ENCODE results near the gene GLIPR1.
"Not testable (repeated sequence)": the region's sequence is repeated elsewhere in the genome, so short reads cannot be mapped to it uniquely, and the experiment has no call there.

Gene GLIPR1

DNA sequence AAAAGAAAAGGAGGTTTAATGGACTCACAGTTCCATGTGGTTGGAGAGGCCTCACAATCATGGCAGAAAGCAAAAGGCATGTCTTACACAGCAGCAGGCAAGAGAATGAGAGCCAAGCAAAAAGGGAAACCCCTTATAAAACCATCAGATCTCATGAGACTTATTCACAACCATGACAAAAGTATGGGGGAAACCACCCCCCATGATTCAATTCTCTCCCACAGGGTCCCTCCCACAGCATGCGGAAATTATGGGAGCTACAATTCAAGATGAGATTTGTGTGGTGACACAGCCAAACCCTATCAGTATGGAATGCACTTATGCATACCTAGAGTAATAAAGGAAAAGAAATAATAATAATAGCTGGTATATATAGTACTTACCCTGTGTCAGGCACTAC, 4.5 kb upstream of the GLIPR1 start:
- no peak for DNase-seq

DNA sequence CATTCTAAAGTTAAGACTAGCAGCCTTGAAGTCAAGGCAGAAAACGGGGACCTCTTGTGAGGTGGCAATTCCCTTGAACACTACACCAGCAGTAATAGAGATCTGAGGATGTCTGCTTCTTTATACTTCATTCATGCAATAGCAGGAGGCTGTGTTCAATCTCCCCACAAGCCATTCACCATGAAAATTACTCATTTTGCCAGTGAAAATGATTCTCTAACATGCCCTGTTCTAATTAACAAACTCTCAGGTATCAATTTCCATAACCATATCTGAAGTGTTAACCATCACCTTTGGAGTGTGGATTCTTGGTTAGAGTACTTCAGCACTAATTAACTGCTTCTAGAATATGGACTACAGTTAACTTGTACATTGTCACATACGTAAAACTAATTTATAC, 3.4 kb upstream of the GLIPR1 start:
- no peak for DNase-seq

DNA sequence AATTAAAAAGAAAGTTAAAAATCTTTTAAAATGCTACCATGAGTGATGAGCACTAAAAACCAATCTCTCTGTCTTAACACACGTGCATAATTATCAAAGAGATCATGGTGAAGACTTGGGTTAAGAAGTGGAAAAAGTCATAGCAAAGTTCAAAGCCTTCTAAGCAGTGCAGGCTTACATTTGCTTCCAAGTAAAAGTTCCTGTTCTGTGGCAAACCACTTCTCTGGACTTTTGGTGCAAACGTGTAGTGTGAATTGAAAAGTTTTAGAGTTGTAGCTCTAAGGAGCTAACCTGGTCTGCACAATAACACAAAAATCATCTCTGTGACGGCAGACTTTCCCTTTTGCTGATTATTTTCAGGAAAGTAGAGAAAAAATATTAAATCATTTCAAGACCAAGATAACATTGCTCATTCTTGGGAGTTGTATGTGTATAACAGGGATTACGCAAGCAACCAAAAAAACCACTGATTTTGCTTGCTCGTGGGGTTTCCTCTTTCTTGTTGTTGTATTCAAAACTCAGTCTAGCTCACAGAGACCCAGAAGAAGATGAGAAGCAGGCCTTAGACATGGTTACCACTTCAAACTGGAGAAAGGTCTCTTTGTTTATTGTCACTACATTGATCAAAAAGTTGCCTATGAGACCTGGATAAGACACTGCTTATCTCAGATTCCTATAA, 2.3 kb upstream of the GLIPR1 start:
- peak; percentile 29 for DNase-seq

DNA sequence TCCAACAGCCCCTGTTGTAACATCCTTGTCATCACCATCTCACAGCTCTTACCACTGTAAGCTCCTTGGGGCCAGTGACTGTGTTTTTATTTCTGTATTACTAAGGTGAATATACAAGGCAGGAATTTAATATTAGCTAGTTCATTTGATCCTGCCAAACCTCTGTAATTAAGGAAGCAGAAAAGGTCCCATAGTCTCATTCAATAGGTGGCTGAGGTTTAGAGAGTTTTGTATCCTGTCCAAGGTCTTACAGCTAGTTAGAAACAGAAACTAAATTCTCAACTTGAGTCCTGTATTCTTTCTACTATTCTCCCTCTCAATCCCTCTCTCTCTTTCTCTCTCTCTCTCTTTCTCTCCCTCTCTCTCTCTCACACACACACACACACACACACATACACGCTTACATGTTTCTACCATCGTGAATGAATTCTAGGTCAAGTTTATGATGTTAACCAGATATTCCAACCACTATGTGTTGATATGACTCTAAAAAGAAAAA, 543 bp upstream of the GLIPR1 start:
- no peak for DNase-seq

DNA sequence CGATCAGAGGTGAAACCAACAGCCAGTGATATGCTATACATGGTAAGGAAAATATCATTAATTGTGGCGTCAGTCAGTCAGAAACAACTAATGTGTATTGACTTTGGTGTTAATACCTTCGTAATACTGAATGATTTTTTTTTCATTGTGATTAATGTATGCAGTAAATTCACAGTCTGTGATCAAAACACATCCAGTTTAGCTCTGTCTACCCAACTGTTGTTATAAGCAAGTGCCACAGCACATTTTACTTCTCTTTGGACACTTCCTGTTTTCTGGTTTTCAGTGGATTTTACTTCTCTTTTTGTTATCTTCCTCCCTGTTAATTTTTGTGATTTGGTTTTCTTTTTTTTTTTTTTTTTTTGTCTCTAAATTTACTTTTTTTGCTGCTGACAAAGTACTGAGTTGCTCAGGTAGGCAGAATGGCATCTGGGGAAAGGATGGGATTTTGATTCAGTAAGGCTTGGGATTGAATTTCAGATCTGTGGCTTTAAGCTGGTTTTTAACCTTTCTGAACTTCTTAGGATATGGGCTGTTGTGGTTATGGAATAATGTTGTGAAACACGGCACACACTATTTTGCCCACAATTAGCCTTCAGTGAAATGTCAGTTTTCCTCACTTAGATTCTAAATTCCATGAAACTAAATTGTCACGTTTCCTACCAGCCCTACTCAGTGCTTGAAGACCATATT, 604 bp downstream of the GLIPR1 start:
- DNase-seq, result no peak

DNA sequence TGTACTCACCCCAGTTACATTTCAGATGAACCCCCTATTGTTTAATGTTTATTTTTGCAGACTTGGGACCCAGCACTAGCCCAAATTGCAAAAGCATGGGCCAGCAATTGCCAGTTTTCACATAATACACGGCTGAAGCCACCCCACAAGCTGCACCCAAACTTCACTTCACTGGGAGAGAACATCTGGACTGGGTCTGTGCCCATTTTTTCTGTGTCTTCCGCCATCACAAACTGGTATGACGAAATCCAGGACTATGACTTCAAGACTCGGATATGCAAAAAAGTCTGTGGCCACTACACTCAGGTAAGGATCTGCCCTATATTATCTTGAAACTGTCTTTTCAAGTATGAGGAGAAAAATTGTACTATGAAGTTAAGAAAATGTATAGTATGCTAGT, 1.2 kb downstream of the GLIPR1 start:
- DNase-seq, result no peak

DNA sequence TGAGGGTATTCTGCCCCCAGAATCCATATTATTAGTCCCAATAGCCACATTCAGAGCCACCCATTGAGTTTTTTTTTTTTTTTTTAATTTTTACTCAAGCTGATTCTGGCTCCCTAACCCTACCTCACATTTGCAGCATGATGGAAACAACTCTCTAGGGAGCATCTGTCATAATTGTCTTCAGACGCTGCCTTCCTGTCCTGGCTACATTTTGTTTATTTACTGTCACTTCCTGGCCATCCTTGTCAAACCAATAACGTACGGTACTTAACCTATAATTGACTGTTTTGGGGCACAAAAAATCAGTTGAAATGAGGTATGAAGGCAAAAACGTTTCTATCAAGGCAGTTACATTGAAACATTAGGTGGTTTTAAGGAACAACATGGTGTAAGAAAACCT, 2.1 kb downstream of the GLIPR1 start:
- DNase-seq, result no peak

DNA sequence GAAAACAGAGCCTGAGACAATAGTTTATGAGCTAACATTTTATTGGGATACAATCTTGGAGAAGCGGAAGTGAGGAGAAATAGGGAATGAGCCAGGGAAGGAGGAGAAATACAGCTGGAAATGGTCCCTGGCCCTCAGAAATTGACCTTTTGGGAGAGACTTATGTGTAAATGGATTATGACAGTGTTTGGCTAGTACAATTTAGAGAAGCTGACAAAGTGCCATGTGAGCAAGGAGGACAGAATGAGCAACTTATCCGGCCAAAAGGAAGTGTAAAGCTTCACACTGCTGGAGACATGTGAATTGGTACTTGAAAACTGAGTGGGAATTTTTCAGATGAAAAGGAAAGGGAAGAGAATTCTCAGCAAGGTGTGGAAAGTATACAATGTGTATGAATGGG, 2.9 kb downstream of the GLIPR1 start:
- no peak for DNase-seq

DNA sequence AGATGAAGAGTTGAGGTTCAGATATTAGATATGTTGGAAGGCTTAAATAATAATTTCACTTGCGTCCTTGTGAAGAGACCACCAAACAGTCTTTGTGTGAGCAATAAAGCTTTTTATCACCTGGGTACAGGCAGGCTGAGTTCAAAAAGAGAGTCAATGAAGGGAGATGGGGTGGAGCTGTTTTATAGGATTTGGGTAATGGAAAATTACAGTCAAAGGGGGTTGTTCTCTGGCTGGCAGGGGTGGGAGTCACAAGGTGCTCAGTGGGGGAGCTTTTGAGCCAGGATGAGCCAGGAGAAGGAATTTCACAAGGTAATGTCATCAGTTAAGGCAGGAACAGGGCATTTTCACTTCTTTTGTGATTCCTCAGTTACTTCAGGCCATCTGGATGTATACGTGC, 3.9 kb downstream of the GLIPR1 start:
- DNase-seq, result not testable (repeated sequence)

DNA sequence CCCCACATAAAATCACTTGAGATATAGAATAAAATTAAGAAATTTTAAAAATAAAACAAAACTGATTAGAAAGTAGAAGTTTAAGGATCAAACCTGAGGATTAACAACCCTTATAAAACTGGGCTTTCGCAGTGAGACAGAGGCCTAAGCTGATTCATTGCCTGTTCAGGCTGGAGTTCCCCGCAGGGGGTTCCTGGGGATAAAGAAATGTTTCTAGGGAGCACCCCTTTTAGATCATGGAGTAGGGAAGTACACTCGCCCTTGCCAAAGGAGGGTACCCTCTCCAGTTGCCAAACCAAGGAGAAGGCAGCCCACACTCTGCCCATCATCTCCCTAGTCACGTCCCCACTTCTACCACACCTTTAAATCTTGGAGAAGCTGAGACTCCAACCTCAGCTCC, 6.8 kb downstream of the GLIPR1 start:
- DNase-seq, result no peak

DNA sequence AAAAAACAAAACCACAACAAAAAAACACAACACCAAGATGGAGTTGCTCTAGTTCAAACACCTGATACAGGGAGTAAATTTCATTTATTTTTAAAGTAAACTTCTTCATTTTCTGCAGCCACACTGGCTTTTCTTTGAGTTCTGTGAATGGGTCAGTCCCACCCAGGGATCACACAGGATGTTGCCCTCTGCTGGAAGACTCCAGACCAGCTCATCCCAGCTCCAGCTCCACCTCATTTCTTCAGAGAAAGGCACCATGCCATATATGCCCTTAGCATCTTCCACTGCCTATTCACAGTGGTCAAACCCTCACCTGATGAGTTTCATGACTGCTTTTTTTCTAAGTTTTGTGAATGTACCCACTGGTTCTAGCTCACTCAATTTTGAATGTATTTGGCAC, 8.0 kb downstream of the GLIPR1 start:
- no peak for DNase-seq

DNA sequence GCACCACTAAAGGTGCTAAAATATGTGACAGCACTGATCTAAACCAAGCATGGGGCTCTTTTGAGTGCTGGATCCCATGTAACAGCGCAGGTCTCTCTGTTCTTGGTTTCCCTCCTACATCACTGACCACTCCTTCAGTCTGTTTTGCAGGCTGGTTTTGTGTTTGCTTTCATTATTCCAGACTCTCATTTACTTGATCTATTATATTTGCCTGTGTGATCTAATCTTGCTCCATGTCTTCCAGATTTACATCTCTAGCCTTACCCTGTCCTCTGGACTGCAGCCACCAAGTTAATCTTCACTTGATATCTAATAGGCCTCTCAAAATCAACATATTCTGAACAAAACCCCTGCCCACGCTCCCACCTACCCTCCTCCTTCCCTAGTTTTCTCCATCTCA, 8.6 kb downstream of the GLIPR1 start:
- no peak for DNase-seq

DNA sequence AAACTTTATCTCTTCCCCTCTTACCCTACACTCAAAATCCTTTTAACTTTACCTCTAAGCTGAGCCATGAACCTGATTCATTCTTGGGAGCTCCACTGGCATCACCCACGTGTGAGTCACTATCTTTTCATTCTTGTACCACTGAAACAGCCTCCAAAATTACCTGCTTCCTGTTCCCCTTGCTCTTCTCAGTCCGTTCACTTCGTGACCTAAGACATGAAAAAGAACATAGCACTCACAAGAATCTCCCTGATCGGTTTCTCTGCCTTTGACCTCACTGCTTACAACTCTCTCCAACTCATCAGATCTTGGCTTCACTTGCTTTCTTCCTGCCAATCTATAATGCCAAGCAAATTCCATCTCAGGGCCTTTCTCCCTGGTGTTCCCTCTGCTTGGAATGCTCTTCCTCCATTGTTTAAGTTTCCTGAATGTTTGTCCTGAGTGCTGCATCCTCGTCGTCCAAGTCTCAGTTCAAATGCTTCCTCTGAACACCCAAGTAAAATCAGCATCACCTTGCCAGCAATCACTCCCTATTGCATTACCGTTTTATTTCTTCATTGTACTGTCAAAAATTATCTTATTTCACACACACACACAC, 9.2 kb downstream of the GLIPR1 start:
- no peak for DNase-seq

DNA sequence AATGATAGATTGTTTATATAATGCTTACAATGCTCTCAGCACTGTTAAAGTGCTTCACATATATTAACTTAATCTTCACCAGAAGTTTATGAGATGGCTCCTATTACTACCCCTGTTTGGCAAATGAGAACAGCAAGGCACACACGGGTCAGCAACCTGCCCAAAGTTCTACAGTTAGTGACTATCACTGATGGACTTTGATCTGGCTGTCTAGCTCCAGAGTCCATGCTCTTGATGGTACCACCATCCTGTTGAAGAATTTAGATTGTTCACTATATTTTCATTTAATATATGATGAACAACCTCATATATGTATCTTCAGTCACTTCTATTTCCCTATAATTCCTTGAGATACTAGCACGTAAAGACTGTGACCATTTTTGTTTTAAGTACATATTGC, 10.6 kb downstream of the GLIPR1 start:
- no peak for DNase-seq

DNA sequence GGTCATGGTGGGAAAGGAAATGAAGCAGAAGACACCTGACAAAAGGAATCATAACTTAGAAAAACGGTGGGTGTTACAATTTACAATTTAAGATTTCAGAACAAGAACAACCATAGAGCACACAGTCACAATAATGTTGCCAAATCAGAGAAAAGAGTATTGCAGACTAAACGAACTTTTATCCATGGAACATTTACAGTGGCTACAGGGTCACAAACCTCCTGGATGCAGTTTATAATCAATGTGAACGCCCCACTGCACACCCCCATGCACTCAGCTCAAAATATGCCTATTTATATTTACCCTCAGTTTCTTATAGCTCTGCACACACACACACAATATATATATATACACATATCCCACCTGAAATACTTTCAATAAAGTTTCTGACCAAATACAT, 22.9 kb downstream of the GLIPR1 start:
- no peak for DNase-seq

DNA sequence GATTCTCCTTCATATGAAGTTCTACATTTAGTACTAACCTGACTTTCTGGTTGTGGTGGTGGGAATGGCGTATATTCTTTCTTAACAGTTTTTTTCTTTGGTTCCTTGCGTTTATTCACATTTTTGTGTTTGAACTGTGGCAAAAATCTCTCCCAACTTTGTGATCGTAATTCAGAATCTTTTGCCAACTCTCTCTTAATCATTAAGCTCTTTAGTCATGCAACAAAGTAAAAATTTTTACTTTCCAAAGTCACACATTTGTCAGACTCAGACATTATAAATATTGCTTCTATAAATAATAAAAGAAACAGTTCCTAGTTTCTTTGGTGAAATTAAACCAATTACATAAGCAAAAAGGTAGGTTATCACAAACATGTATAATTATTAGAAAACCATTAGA, 23.3 kb downstream of the GLIPR1 start:
- DNase-seq, result no peak

DNA sequence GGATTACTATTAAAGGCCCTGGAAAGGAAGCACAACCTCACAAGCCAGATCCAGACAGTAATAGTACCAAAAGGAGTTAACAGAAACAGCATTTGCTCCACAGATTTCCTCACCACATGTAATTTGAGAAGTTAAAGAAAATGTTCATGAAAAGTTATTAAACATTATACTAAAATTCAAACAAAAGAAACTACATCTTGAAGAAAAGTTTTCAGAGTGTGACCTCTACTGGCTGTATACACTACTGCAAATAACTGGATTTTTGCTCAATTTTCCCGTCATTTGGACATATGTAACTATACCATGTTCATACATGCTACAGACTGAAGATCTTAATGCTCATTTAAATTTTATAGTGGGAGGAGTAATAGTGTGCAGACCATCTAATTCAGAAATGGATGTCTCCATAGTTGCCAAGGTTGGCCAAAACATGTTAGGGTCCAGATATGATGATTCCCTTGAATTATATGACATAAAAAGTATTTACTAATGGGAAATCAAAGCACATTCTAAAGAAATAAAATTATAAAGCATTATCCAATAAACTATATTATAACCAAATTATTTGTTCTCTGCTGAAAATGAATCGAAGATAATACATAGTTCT, 25.3 kb downstream of the GLIPR1 start:
- DNase-seq, result peak; percentile 19

DNA sequence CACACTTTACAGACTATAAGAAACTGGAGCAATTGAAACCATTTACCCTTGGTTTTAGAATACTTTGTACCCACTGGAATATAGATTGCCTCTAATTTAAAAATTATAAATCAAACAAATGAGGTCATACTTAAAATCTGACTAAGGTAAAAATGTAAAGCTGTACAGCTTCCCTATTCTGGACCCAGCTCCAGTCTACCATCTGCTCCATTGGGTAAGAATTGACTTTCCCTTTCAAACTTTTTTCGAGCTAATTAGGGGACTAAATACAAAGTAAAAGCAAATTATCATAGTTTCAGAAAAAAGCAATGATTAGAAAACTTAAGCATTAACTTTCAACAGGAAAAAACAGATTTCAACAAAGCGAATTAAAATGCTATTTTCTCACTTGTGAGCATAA, 26.5 kb downstream of the GLIPR1 start:
- DNase-seq, result no peak

DNA sequence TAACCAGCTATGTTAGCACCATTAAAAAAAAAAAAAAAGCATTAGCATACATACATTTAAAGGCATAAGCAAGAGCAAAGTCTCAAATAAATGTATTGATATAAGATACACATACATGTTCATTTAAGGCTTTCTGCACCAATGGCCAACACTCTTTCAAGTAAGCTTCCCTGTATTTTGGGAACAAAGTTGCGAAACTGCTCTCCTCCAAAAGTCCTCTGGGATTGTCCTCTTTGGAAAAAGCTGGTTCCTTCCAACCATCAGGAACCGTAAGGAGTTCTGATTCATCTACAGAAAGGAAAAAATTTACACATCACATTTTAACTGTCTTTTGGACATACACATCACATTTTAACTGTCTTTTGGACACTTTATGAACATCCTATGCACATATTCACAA, 27.6 kb downstream of the GLIPR1 start:
- DNase-seq, result no peak

DNA sequence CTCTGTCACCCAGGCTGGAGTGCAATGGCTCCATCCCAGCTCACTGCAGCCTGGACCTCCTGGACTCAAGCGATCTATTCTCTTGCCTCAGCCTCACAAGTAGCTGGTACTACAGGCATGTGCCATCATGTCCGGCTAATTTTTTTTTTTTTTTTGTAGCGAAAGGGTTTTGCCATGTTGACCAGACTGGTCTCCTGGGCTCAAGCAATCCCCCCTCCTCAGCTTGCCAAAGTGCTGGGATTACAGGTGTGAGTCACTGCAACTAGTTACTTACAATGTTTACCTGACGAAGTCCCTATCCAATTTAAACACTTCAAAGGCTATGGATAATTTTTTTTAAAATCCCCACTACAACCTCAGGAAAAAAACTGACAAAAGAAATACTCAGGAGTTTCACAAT, 29.1 kb downstream of the GLIPR1 start:
- DNase-seq, result no peak

DNA sequence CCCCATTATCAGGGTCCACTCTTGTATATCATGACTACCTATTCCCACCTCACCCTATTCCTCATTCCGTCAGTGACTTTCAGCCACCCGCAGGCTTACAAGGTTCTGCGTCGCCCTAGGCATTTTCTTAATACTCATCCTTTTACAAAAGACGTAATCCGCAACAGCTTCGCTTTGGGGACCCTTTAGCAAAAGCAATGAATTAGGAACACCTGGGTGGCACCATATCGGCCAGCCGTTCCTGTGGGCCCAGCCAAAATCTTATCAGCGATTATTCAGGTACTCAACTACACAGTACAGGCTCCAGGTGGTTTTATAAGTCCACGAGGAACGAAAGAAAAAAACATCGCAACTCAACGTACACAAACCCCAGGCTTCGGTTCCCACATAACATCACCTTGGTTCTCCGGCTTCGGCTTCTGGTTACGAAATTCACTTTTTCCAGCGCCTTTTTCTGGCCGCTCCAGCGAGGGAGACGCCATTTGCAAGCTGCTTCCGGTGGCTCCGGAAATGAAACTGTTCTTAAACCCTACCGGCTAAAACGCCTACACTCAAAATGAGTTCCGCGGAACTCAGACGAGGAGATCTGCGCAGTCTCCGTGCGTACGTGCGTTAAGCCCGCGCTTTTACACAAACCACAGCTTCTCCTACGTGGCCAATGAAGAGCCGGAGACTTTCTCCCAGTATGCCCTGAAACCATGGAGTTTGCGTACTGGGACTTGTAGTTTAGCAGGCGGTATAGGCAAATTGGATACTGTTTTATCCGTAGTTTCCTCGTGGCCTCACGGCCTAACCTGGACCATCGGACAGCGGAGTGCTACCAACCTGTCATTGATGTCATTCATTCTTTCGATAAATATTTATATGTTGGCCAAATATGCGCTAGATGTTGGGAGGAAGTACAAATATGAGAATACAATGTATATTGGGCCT, 30.8 kb downstream of the GLIPR1 start, which contains the start of gene KRR1:
Gene KRR1, minus strand, starts transcription at position 494 of the 933 bp plus-strand sequence. Its CDS starts 12 bp downstream, at position 482.
- peak; percentile 99 for DNase-seq

DNA sequence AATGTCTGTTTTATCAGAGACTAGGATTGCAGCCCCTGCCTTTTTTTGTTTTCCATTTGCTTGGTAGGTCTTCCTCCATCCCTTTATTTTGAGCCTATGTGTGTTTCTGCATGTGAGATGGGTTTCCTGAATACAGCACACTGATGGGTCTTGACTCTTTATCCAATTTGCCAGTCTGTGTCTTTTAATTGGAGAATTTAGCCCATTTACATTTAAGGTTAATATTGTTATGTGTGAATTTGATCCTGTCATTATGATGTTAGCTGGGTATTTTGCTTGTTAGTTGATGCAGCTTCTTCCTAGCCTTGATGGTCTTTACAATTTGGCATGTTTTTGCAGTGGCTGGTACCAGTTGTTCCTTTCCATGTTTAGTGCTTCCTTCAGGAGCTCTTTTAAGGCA, 40.7 kb downstream of the GLIPR1 start:
- not testable (repeated sequence) for DNase-seq

DNA sequence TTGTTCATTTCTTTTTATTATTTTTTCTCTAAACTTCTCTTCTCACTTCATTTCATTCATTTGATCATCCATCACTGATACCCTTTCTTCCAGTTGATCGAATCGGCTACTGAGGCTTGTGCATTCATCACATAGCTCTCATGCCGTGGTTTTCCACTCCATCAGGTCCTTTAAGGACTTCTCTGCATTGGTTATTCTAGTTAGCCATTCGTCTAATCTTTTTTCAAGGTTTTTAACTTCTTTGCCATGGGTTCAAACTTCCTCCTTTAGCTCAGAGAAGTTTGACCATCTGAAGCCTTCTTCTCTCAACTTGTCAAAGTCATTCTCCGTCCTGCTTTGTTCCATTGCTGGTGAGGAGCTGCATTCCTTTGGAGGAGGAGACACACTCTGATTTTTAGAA, 41.6 kb downstream of the GLIPR1 start:
- not testable (repeated sequence) for DNase-seq
